WI38 (cell line): Measurements from ENCODE around the gene NMT2.

Source experiments
- H3K4me3 ChIP-seq: 2 replicates; pipeline ENCODE4 v1.5.1; 2011; ENCODE audit warnings: low read depth, mild to moderate bottlenecking, control low read depth, low read length
- TF ChIP-seq, protein P1 (sequence below): IDR thresholded peaks from 2 replicates; pipeline ENCODE4 v1.5.1; 2012; ENCODE audit warnings: low read depth, mild to moderate bottlenecking, control low read depth, low read length

NMT2 gene

DNA sequence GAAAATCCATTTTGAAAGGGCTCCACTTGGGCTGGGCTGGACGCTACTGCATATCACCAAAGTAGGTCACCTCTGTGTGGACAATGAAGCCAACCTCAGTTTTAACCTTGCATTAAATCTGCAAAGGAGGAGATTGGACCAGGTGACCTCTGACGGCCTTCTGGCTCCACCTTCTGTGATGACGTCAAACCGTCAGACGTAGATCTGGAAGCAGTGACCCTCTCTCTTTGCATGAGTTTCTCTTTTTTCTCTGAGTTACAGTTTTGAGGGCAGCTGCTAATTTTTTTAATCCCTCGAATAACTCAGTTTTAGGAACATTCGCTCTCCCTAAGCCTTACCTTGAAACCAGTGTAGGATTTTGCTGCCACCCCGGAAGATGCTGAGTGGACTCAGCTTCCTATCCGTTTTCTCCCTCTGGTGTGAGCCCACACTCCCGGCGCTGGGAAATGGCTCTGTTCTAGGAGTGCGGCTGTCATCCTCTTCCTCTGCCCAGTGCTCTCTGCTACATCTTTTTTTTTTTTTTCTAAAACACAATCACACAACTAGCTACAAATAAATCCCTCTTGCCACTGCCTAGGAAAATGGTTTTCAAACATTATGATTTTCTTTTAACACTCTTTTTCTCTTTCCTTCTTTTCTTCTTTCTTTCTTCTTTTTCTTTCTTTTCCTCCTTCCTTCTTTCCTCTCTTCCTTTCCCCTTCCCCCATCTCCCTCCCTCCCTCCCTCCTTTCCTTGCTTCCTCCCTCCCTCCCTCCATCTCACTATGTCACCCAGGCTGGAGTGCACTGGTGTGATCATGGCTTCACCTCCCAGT is 27.7 kb upstream of the NMT2 start:
- H3K4me3 ChIP-seq, result no peak overlapping the region

DNA sequence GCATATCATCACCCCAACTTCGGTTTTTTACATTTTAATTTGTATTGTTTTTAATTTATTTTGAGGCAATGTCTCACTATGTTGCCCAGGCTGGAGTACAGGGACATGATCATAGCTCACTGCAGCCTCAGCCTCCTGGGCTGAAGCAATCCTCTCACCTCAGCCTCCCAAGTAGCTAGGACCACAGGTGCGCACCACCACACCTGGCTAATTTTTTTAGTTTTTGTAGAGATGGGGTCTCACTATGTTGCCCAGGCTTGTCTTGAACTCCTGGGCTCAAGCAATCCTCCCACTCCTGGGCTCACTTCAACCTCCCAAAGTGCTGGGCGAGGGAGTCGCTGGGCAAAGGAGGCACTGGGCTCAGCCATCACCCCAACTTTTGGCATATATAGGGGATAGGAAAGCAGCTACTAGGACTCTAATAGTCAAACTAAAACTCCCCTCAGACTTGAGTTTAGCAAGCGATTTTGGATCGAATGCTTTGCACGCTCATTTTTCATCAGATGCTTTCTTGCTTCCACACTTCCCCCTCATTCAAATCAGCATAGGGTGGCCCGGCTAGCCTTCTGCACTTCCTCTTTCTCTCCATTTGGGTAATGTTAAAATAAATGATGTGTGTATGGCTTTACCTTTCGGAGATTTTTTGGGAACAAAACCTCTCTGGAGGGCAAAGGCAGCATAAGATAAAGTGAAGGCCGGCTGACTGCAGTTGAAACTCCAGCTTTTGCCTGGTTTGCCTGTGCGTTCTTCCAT is 20.8 kb upstream of the NMT2 start:
- H3K4me3 ChIP-seq, result no peak overlapping the region
- TF ChIP-seq, protein P1, sequence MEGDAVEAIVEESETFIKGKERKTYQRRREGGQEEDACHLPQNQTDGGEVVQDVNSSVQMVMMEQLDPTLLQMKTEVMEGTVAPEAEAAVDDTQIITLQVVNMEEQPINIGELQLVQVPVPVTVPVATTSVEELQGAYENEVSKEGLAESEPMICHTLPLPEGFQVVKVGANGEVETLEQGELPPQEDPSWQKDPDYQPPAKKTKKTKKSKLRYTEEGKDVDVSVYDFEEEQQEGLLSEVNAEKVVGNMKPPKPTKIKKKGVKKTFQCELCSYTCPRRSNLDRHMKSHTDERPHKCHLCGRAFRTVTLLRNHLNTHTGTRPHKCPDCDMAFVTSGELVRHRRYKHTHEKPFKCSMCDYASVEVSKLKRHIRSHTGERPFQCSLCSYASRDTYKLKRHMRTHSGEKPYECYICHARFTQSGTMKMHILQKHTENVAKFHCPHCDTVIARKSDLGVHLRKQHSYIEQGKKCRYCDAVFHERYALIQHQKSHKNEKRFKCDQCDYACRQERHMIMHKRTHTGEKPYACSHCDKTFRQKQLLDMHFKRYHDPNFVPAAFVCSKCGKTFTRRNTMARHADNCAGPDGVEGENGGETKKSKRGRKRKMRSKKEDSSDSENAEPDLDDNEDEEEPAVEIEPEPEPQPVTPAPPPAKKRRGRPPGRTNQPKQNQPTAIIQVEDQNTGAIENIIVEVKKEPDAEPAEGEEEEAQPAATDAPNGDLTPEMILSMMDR, result no peak

More for the DNA sequence above, 27.7 kb upstream of the NMT2 start:
- TF ChIP-seq, protein P1, result no peak

DNA sequence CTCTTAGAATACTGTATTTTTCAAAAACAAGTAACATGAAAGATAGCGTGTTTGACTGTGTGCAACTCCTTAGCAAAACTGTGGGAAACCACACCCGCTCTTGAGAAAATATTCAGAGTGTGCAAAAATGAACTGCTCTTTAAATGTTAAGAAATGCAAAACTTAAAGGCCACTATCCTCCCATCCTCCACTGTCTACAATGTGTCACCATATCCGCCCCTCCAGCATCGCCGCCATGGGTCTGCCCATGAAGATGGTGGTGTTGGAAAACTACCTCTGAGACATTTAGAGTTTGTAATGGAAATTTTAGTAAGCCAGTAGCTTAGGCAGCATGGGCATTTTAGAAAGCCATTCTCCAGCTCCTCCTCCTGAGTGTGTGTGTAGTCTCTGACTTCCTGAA is 20.1 kb upstream of the NMT2 start:
- TF ChIP-seq, protein P1, result no peak
- H3K4me3 ChIP-seq, result no peak overlapping the region

DNA sequence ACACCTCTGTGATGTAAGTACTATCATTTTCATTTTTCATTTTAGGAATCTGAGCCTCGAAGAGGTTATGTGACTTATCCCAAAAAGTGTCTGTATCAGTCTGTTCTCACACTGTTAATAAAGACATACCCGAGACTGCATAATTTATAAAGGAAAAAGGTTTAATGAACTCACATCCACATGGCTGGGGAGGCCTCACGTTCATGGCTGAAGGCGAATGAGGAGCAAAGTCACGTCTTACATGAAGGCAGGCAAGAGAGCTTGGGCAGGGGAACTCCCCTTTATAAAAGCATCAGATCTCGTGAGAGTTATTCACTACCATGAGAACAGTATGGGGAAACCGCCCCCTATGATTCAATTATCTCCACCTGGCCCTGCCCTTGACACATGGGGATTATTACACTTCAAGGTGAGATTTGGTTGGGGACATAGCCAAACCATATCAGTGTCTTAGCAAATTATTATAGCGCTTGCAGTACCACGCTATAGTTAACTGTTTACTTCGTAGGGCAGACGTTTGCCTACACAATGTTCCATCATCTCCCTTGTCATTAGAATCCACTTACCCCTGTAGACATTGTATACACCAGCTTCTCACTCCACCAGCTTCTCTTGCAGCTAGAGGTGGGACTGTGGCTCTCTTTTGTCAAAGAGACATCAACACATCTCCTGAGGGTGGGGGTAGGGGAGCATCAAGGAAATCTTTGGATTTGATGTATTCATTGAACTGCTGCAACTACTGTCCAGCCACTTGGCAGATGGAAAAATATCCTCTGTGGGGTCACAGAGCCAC is 15.4 kb upstream of the NMT2 start:
- TF ChIP-seq, protein P1, result no peak
- H3K4me3 ChIP-seq, result no peak overlapping the region

DNA sequence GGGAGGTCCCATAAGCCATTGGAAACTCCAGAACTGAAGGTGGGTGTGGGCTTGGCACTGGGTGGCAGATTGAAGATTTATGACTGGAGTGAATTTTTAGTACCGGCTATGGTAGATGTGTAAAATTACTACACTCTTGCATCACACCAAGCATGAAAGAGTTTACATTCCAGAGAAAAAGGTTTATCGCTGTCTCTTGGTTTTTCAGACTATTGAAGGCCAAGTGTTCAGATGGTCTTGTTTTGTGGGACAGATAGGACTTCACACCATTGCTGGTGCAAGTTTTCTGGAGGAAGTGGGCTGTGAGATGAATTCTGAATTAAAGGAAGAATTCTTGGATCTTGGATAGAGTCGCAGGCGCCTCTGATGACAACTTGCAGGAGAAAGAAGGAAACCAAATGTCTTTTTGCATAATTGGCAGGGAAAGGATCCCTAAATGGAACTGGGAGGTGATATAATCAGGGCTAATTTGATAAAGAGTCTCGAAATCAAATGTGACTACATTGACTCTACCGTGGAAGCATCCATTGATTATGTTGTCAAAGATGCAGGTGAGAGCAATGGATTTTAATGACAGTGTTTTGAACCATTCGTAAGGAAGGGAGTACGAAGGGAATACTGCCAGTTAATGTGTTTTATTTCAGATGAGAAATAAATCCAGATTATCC is 14.2 kb upstream of the NMT2 start:
- no peak overlapping the region for H3K4me3 ChIP-seq
- TF ChIP-seq, protein P1, result no peak

DNA sequence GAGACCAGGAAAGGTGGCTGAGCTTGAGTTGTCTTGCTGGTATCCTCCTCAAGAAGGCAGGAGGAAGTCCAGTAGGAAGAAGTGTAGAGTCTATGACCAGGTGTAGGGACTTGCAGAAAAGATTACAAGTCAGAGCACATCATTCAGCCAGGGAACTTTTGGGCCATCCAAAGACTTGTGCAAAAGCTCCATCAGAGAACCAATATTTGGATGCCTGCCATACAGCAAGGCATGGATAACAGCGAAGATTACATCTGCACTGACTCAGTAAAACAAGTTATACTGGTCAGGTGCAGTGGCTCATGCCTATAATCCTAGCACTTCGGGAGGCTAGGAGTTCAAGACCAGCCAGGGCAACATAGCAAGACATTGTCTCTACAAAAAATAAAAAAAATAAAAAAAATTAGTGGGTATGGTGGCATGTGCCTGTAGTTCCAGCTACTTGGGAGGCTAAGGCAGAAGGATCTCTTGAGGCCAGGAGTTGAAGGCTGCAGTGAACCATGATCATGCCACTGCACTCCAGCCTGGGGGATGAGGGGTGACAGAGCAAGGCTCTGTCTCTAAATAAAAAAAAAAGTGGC is 13.2 kb upstream of the NMT2 start:
- no peak overlapping the region for H3K4me3 ChIP-seq
- TF ChIP-seq, protein P1, result no peak
